GM18508 (cell line): Measurements from ENCODE around the gene SOBP.
A peak's percentile ranks its signal among the peaks of the same experiment; 100 is the strongest.

Experiments
- ATAC-seq: cut with Tn5 transposase; IDR thresholded peaks from one replicate; pipeline ENCODE4 v1.9.1; 2021; ENCODE audit warnings: moderate number of reproducible peaks; ENCODE audit not compliant: insufficient read depth, unreplicated experiment

SOBP gene

GRCh38 chr6:107653183-107653580 lies 163.3 kb downstream of the SOBP start:
- no peak for ATAC-seq

- no peak for ATAC-seq
These were observed 164.0 kb downstream of the SOBP start for GRCh38 chr6:107653861-107654394.

- ATAC-seq: no peak
These were observed 164.8 kb downstream of the SOBP start for GRCh38 chr6:107654764-107655163.

- no peak for ATAC-seq
These were observed 165.3 kb downstream of the SOBP start for GRCh38 chr6:107655245-107655644.

- no peak for ATAC-seq
These were observed 165.9 kb downstream of the SOBP start for GRCh38 chr6:107655864-107656263.

GRCh38 chr6:107656401-107656800 lies 166.5 kb downstream of the SOBP start:
- no peak for ATAC-seq

- ATAC-seq: no peak
These were observed 167.0 kb downstream of the SOBP start for GRCh38 chr6:107656883-107657282.

- no peak for ATAC-seq
These were observed 167.4 kb downstream of the SOBP start for GRCh38 chr6:107657373-107657754.

- peak; percentile 85 for ATAC-seq
These were observed 168.0 kb downstream of the SOBP start for GRCh38 chr6:107657755-107658461.

GRCh38 chr6:107658920-107659865 lies 169.3 kb downstream of the SOBP start:
- ATAC-seq: no peak

GRCh38 chr6:107660839-107661238 lies 170.9 kb downstream of the SOBP start:
- ATAC-seq: no peak

GRCh38 chr6:107661291-107661690 lies 171.4 kb downstream of the SOBP start:
- no peak for ATAC-seq

GRCh38 chr6:107662333-107662732 lies 172.4 kb downstream of the SOBP start:
- ATAC-seq: no peak

GRCh38 chr6:107663308-107663707 lies 173.4 kb downstream of the SOBP start:
- no peak for ATAC-seq

GRCh38 chr6:107665382-107665781 lies 175.5 kb downstream of the SOBP start:
- ATAC-seq: no peak

- no peak for ATAC-seq
These were observed 176.4 kb downstream of the SOBP start for GRCh38 chr6:107666084-107666980.

GRCh38 chr6:107666981-107667601 lies 177.2 kb downstream of the SOBP start:
- ATAC-seq: no peak

GRCh38 chr6:107667790-107668189 lies 177.9 kb downstream of the SOBP start:
- no peak for ATAC-seq

GRCh38 chr6:107668743-107669474 lies 179.0 kb downstream of the SOBP start:
- peak; percentile 73 for ATAC-seq
